ENCODE data around the gene FEM1C. TPM values are rescaled to one million over a fixed set of nuclear protein-coding genes. Genes with fewer than 3 reads are reported as not detected.

FEM1C gene
- total and polyA plus RNA-seq, 2 experiments from 2014 or later = 4.7 to 21.6 TPM

DNA sequence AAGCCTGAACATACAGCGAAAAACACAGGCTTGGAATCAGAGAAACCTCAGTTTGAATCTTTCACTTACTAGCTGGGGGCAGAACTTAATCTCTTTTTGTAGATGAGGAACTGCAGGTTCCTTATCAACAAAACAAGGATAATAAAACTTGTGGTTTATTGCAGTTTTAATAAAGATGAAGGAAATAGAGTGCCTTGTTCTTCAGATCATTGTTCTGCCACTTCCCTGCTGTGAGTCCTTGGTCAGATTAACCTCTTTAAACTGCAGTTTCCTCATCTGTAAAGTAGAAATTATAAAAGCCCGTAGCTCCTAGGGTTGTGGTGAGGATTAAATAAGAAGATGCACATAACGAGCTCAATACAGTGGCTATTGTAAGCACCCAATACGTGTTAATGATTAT, 57.4 kb downstream of the FEM1C start (continued):
- TF ChIP-seq, protein P1, sequence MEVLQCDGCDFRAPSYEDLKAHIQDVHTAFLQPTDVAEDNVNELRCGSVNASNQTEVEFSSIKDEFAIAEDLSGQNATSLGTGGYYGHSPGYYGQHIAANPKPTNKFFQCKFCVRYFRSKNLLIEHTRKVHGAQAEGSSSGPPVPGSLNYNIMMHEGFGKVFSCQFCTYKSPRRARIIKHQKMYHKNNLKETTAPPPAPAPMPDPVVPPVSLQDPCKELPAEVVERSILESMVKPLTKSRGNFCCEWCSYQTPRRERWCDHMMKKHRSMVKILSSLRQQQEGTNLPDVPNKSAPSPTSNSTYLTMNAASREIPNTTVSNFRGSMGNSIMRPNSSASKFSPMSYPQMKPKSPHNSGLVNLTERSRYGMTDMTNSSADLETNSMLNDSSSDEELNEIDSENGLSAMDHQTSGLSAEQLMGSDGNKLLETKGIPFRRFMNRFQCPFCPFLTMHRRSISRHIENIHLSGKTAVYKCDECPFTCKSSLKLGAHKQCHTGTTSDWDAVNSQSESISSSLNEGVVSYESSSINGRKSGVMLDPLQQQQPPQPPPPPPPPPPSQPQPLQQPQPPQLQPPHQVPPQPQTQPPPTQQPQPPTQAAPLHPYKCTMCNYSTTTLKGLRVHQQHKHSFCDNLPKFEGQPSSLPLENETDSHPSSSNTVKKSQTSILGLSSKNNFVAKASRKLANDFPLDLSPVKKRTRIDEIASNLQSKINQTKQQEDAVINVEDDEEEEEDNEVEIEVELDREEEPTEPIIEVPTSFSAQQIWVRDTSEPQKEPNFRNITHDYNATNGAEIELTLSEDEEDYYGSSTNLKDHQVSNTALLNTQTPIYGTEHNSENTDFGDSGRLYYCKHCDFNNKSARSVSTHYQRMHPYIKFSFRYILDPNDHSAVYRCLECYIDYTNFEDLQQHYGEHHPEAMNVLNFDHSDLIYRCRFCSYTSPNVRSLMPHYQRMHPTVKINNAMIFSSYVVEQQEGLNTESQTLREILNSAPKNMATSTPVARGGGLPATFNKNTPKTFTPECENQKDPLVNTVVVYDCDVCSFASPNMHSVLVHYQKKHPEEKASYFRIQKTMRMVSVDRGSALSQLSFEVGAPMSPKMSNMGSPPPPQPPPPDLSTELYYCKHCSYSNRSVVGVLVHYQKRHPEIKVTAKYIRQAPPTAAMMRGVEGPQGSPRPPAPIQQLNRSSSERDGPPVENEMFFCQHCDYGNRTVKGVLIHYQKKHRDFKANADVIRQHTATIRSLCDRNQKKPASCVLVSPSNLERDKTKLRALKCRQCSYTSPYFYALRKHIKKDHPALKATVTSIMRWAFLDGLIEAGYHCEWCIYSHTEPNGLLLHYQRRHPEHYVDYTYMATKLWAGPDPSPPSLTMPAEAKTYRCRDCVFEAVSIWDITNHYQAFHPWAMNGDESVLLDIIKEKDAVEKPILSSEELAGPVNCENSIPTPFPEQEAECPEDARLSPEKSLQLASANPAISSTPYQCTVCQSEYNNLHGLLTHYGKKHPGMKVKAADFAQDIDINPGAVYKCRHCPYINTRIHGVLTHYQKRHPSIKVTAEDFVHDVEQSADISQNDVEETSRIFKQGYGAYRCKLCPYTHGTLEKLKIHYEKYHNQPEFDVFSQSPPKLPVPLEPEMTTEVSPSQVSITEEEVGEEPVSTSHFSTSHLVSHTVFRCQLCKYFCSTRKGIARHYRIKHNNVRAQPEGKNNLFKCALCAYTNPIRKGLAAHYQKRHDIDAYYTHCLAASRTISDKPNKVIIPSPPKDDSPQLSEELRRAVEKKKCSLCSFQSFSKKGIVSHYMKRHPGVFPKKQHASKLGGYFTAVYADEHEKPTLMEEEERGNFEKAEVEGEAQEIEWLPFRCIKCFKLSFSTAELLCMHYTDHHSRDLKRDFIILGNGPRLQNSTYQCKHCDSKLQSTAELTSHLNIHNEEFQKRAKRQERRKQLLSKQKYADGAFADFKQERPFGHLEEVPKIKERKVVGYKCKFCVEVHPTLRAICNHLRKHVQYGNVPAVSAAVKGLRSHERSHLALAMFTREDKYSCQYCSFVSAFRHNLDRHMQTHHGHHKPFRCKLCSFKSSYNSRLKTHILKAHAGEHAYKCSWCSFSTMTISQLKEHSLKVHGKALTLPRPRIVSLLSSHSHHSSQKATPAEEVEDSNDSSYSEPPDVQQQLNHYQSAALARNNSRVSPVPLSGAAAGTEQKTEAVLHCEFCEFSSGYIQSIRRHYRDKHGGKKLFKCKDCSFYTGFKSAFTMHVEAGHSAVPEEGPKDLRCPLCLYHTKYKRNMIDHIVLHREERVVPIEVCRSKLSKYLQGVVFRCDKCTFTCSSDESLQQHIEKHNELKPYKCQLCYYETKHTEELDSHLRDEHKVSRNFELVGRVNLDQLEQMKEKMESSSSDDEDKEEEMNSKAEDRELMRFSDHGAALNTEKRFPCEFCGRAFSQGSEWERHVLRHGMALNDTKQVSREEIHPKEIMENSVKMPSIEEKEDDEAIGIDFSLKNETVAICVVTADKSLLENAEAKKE (CRISPR knock-in tag; IDR thresholded peaks at IDR 0.05) = no peak
- TF ChIP-seq ZNF331 (CRISPR knock-in tag; IDR thresholded peaks at IDR 0.05; ENCODE audit: low read depth) (no peak), NANOG (IDR thresholded peaks at IDR 0.05; ENCODE audit: borderline replicate concordance) (no peak), STAT1 (IDR thresholded peaks at IDR 0.05; ENCODE audit: unreplicated experiment) (no peak), CREB1 (CRISPR knock-in tag; IDR thresholded peaks at IDR 0.05; ENCODE audit: low read depth) (no peak)
- TF ChIP-seq, protein P2, sequence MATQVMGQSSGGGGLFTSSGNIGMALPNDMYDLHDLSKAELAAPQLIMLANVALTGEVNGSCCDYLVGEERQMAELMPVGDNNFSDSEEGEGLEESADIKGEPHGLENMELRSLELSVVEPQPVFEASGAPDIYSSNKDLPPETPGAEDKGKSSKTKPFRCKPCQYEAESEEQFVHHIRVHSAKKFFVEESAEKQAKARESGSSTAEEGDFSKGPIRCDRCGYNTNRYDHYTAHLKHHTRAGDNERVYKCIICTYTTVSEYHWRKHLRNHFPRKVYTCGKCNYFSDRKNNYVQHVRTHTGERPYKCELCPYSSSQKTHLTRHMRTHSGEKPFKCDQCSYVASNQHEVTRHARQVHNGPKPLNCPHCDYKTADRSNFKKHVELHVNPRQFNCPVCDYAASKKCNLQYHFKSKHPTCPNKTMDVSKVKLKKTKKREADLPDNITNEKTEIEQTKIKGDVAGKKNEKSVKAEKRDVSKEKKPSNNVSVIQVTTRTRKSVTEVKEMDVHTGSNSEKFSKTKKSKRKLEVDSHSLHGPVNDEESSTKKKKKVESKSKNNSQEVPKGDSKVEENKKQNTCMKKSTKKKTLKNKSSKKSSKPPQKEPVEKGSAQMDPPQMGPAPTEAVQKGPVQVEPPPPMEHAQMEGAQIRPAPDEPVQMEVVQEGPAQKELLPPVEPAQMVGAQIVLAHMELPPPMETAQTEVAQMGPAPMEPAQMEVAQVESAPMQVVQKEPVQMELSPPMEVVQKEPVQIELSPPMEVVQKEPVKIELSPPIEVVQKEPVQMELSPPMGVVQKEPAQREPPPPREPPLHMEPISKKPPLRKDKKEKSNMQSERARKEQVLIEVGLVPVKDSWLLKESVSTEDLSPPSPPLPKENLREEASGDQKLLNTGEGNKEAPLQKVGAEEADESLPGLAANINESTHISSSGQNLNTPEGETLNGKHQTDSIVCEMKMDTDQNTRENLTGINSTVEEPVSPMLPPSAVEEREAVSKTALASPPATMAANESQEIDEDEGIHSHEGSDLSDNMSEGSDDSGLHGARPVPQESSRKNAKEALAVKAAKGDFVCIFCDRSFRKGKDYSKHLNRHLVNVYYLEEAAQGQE (IDR thresholded peaks at IDR 0.05; ENCODE audit: unreplicated experiment) = no peak

DNA sequence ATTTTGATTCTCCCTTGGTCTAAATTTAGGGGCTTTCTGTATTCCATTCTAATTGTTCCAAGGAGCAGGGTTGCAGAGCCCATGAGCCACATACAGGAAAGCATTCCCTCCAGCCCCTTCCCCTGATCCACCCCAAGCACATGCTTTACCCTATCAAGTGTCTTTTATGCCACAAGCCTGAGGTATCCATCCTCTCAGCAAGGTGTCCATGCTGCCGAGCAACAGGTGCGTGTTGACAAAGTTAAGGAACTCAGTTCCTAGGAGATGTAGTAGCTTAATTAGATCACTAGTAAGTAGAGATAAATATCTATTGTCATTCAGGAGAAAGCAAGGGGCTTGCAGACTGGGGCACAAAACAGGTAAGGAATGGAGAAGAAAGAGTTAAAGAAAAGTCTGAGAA, 57.8 kb downstream of the FEM1C start:
- H3K27me3 Mint-ChIP-seq (ENCODE audit: insufficient read depth, low read depth, poor library complexity) = peaks cover 4% of the 10 kb centered on the region
- H3K9me3 Mint-ChIP-seq = no peaks in the 10 kb centered on the region
- no peaks in the 10 kb centered on the region for H3K36me3 ChIP-seq (ENCODE audit: insufficient read depth)
- H3K4me1 ChIP-seq (ENCODE audit: insufficient read depth) = 0 out of 2 replicates have a peak, but pooled peaks cover 3% of the 10 kb centered on the region
- H3K4me2 ChIP-seq = no peak overlapping the region
- H3K36me3 Mint-ChIP-seq (ENCODE audit: low read depth) = no peaks in the 10 kb centered on the region
- no peak overlapping the region for H3K4me3 ChIP-seq
- no peaks in the 10 kb centered on the region for H3F3A ChIP-seq (replicated peaks; ENCODE audit: low read depth)
- DNase-seq (ENCODE audit: low spot score) (peak; percentile 42), ATAC-seq (peak; percentile 72)
- peak overlapping the region; percentile 5; the same call in 1 of the 2 replicates for H2AFZ ChIP-seq
- H4K20me1 ChIP-seq (replicated peaks; ENCODE audit: insufficient read depth) = no peaks in the 10 kb centered on the region
- peaks cover 5% of the 10 kb centered on the region; the same call in 1 of the 2 replicates for H3K9me2 ChIP-seq (ENCODE audit: insufficient read depth)
- H3K27ac Mint-ChIP-seq = no peak overlapping the region
- no peak overlapping the region for H3K27ac ChIP-seq (ENCODE audit: low read depth)
- H3K79me2 ChIP-seq (replicated peaks; ENCODE audit: insufficient read depth) = no peaks in the 10 kb centered on the region
- peaks cover 8% of the 10 kb centered on the region for H3K4me1 Mint-ChIP-seq
- no peaks in the 10 kb centered on the region for H3K27me3 ChIP-seq (ENCODE audit: insufficient read depth)
- no peak overlapping the region for H3K4me3 Mint-ChIP-seq
- TF ChIP-seq ZNF114 (CRISPR knock-in tag; IDR thresholded peaks at IDR 0.05) (no peak), EZH2phosphoT487 (IDR thresholded peaks at IDR 0.05; ENCODE audit: unreplicated experiment) (no peak), CTCF (conservative IDR thresholded peaks at IDR 0.05; ENCODE audit: low read depth in 2 of 2) (no peak), CREB1 (CRISPR knock-in tag; IDR thresholded peaks at IDR 0.05; ENCODE audit: low read depth) (no peak), STAT1 (IDR thresholded peaks at IDR 0.05; ENCODE audit: unreplicated experiment) (no peak), EZH2 (IDR thresholded peaks at IDR 0.05; ENCODE audit: low read depth, unreplicated experiment) (no peak), ETS1 (IDR thresholded peaks at IDR 0.05) (no peak)

All from GM23338 (cell line).